WTC11 (cell line): ENCODE results near the gene SLC14A1. TPM values are rescaled to one million over a fixed set of nuclear protein-coding genes. Genes with fewer than 3 reads are reported as not detected.
A peak's percentile ranks its signal among the peaks of the same experiment; 100 is the strongest.

Experiments used
- ATAC-seq: fragments of 200-7000 bp; cut with Tn5 transposase; 2 replicates; pipeline ENCODE4 v1.10.0; 2021; ENCODE audit warnings: mild to moderate bottlenecking, moderate library complexity
- CTCF ChIA-PET: fragments of 300-600 bp; sonication (Branson Sonifier 250); formaldehyde crosslinking; loops from one replicate; lab custom pipeline; 2021; ENCODE audit warnings: antibody characterized with exemption; lab: Charles Lee
- POLR2A ChIA-PET: fragments of 350-600 bp; sonication (Branson Sonifier 250); formaldehyde crosslinking; loops from one replicate; lab custom pipeline; 2021; ENCODE audit warnings: antibody characterized with exemption; lab: Charles Lee
- DNase-seq: peaks from one replicate; pipeline ENCODE4 v3.0.0; 2021; ENCODE audit warnings: low spot score
- H3K27ac Mint-ChIP-seq: 2 replicates; pipeline ENCODE4 v1.8.0; 2021; ENCODE audit warnings: mixed read lengths
- H3K27me3 Mint-ChIP-seq: 2 replicates; pipeline ENCODE4 v1.8.0; 2021; ENCODE audit warnings: low read depth, mild to moderate bottlenecking, moderate library complexity, mixed read lengths
- H3K36me3 Mint-ChIP-seq: 2 replicates; pipeline ENCODE4 v1.8.0; 2021; ENCODE audit warnings: mixed read lengths
- H3K4me1 Mint-ChIP-seq: 2 replicates; pipeline ENCODE4 v1.8.0; 2022; ENCODE audit warnings: mixed read lengths
- H3K4me3 Mint-ChIP-seq: 2 replicates; pipeline ENCODE4 v1.8.0; 2021; ENCODE audit warnings: mild to moderate bottlenecking, moderate library complexity, mixed read lengths
- H3K9me3 Mint-ChIP-seq: 2 replicates; pipeline ENCODE4 v1.8.0; 2021; ENCODE audit warnings: mixed read lengths
- ATF3 ChIP-seq: sonication (generic); formaldehyde crosslinking; conservative IDR thresholded peaks from 2 replicates; pipeline ENCODE4 v1.8.1; 2022; ENCODE audit warnings: mild to moderate bottlenecking, missing genetic modification reagents
- IRF2 ChIP-seq: sonication (generic); formaldehyde crosslinking; IDR thresholded peaks from 2 replicates; pipeline ENCODE4 v1.8.0; 2022; ENCODE audit warnings: low read depth, missing genetic modification reagents, borderline replicate concordance
- MLX ChIP-seq: sonication (generic); formaldehyde crosslinking; IDR thresholded peaks from 2 replicates; pipeline ENCODE4 v1.8.1; 2023; ENCODE audit warnings: mild to moderate bottlenecking, missing genetic modification reagents, moderate library complexity
- NFE2L1 ChIP-seq: sonication (generic); formaldehyde crosslinking; IDR thresholded peaks from 2 replicates; pipeline ENCODE4 v1.8.1; 2023; ENCODE audit warnings: missing genetic modification reagents
- OVOL2 ChIP-seq: fragments of 250-450 bp; sonication (Bioruptor Pico); IDR thresholded peaks from 2 replicates; pipeline ENCODE4 v1.9.0; 2021; ENCODE audit warnings: mild to moderate bottlenecking, borderline replicate concordance
- SMAD4 ChIP-seq: sonication (generic); formaldehyde crosslinking; IDR thresholded peaks from 2 replicates; pipeline ENCODE4 v1.8.0; 2022; ENCODE audit warnings: mild to moderate bottlenecking, missing genetic modification reagents
- SOX15 ChIP-seq: fragments of 250-450 bp; sonication (Bioruptor Pico); IDR thresholded peaks from 2 replicates; pipeline ENCODE4 v1.9.0; 2021; ENCODE audit warnings: mild to moderate bottlenecking
- SP1 ChIP-seq: sonication (generic); formaldehyde crosslinking; conservative IDR thresholded peaks from 2 replicates; pipeline ENCODE4 v1.8.1; 2022; ENCODE audit warnings: missing genetic modification reagents
- USF2 ChIP-seq: sonication (generic); formaldehyde crosslinking; IDR thresholded peaks from 2 replicates; pipeline ENCODE4 v1.8.1; 2023; ENCODE audit warnings: mild to moderate bottlenecking, missing genetic modification reagents, moderate library complexity
- ZNF232 ChIP-seq: sonication (generic); formaldehyde crosslinking; IDR thresholded peaks from 2 replicates; pipeline ENCODE4 v1.8.0; 2022; ENCODE audit warnings: mild to moderate bottlenecking, missing genetic modification reagents
- ZNF396 ChIP-seq: fragments of 250-450 bp; sonication (Bioruptor Pico); IDR thresholded peaks from 2 replicates; pipeline ENCODE4 v1.8.0; 2021; ENCODE audit warnings: mild to moderate bottlenecking, moderate library complexity, borderline replicate concordance
- total RNA-seq: library from RNA; stranded (reverse); gene quantifications from 3 replicates; pipeline ENCODE4 v1.2.3, GENCODE V29; 2021
- TF ChIP-seq, protein P1 (sequence below): sonication (generic); formaldehyde crosslinking; IDR thresholded peaks from 2 replicates; pipeline ENCODE4 v1.8.0; 2023; ENCODE audit warnings: missing genetic modification reagents
- TF ChIP-seq, protein P2 (sequence below): sonication (generic); formaldehyde crosslinking; IDR thresholded peaks from 2 replicates; pipeline ENCODE4 v1.8.0; 2023; ENCODE audit warnings: missing genetic modification reagents, mild to moderate bottlenecking, borderline replicate concordance
- TF ChIP-seq, protein P3 (sequence below): fragments of 250-450 bp; sonication (Bioruptor Pico); IDR thresholded peaks from 2 replicates; pipeline ENCODE4 v1.8.0; 2021; ENCODE audit warnings: mild to moderate bottlenecking

The SLC14A1 gene
- total RNA-seq, 1 experiment from 2014 or later, result not detected

GRCh38 chr18:45741056-45741455 is 17.1 kb downstream of the SLC14A1 start:
- ATAC-seq (0 out of 2 replicates have a peak, but pooled peaks have one; percentile 11), DNase-seq (no peak)
- no peaks in the 10 kb centered on the region for H3K9me3 Mint-ChIP-seq
- no peaks in the 10 kb centered on the region for H3K27me3 Mint-ChIP-seq
- H3K4me3 Mint-ChIP-seq, result no peak overlapping the region
- H3K4me1 Mint-ChIP-seq, result peaks cover 34% of the 10 kb centered on the region
- H3K27ac Mint-ChIP-seq, result no peak overlapping the region
- TF ChIP-seq SMAD4 (CRISPR knock-in tag) (no peak), ZNF396 (no peak), ATF3 (CRISPR knock-in tag) (no peak), ZNF232 (CRISPR knock-in tag) (no peak), USF2 (CRISPR knock-in tag) (no peak), SOX15 (CRISPR knock-in tag) (no peak), IRF2 (CRISPR knock-in tag) (no peak), NFE2L1 (CRISPR knock-in tag) (no peak), MLX (no peak)
- TF ChIP-seq, protein P1, sequence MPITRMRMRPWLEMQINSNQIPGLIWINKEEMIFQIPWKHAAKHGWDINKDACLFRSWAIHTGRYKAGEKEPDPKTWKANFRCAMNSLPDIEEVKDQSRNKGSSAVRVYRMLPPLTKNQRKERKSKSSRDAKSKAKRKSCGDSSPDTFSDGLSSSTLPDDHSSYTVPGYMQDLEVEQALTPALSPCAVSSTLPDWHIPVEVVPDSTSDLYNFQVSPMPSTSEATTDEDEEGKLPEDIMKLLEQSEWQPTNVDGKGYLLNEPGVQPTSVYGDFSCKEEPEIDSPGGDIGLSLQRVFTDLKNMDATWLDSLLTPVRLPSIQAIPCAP (CRISPR knock-in tag), result no peak
- TF ChIP-seq, protein P2, sequence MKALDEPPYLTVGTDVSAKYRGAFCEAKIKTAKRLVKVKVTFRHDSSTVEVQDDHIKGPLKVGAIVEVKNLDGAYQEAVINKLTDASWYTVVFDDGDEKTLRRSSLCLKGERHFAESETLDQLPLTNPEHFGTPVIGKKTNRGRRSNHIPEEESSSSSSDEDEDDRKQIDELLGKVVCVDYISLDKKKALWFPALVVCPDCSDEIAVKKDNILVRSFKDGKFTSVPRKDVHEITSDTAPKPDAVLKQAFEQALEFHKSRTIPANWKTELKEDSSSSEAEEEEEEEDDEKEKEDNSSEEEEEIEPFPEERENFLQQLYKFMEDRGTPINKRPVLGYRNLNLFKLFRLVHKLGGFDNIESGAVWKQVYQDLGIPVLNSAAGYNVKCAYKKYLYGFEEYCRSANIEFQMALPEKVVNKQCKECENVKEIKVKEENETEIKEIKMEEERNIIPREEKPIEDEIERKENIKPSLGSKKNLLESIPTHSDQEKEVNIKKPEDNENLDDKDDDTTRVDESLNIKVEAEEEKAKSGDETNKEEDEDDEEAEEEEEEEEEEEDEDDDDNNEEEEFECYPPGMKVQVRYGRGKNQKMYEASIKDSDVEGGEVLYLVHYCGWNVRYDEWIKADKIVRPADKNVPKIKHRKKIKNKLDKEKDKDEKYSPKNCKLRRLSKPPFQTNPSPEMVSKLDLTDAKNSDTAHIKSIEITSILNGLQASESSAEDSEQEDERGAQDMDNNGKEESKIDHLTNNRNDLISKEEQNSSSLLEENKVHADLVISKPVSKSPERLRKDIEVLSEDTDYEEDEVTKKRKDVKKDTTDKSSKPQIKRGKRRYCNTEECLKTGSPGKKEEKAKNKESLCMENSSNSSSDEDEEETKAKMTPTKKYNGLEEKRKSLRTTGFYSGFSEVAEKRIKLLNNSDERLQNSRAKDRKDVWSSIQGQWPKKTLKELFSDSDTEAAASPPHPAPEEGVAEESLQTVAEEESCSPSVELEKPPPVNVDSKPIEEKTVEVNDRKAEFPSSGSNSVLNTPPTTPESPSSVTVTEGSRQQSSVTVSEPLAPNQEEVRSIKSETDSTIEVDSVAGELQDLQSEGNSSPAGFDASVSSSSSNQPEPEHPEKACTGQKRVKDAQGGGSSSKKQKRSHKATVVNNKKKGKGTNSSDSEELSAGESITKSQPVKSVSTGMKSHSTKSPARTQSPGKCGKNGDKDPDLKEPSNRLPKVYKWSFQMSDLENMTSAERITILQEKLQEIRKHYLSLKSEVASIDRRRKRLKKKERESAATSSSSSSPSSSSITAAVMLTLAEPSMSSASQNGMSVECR (CRISPR knock-in tag), result no peak
- TF ChIP-seq, protein P3, sequence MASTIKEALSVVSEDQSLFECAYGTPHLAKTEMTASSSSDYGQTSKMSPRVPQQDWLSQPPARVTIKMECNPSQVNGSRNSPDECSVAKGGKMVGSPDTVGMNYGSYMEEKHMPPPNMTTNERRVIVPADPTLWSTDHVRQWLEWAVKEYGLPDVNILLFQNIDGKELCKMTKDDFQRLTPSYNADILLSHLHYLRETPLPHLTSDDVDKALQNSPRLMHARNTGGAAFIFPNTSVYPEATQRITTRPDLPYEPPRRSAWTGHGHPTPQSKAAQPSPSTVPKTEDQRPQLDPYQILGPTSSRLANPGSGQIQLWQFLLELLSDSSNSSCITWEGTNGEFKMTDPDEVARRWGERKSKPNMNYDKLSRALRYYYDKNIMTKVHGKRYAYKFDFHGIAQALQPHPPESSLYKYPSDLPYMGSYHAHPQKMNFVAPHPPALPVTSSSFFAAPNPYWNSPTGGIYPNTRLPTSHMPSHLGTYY (CRISPR knock-in tag), result no peak
- H3K36me3 Mint-ChIP-seq, result no peaks in the 10 kb centered on the region
- POLR2A ChIA-PET, result no interaction called here
- CTCF ChIA-PET, result interaction anchor here (0.7 to 1.7 kb wide), 4 partner anchors 40 to 99 kb away, joined by 3 to 7 read pairs (median 4); no protein-coding TSS in a partner anchor

DNA sequence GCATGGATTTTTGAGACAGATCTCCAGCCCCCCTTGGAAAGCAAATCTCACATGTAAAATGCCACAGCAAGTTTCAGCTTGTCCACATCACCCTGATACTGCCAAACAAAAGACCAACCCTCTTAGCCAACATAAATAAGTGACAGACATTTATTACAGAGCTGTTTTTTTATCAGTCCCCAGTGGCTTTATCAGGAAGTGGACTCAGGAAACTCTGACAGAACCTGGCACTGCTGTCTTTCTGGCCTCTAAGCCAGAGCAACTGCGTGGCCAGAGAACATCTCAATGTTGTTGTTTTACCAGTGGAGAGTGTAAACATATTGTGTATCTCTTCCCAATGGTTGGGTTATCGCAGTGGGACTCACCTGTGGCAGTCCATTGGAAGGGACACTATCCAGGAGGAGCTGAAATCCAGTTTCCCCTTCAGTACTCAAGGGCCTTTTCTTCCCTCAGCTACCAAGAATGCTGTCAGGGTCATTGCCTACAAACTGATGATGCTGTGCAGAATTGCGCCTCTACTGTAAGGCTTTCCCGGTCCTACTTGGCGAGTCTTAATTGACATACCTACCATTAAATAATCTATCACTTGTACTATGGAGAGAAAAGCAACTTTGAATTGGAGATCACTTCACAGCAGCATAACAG is 22.0 kb downstream of the SLC14A1 start:
- DNase-seq, result no peak
- TF ChIP-seq, protein P3 (CRISPR knock-in tag), result no peak
- no peak for TF ChIP-seq SP1
- TF ChIP-seq OVOL2, result no peak
- Mint-ChIP-seq H3K36me3 (no peaks in the 10 kb centered on the region), H3K4me1 (peaks cover 20% of the 10 kb centered on the region), H3K27ac (no peak overlapping the region), H3K4me3 (no peak overlapping the region), H3K27me3 (no peaks in the 10 kb centered on the region; the same call in 1 of the 2 replicates), H3K9me3 (peaks cover 14% of the 10 kb centered on the region)
- ChIA-PET CTCF (interaction anchor here (0.5 to 2.4 kb wide), 2 partner anchors 9 to 61 kb away, joined by 3 to 10 read pairs; no protein-coding TSS in a partner anchor), POLR2A (no interaction called here)
- ATAC-seq, result no peak
